Activated T-cell treated with anti-CD3 and anti-CD28 coated beads, Interleukin-2, amount 50 U/mL, for 24 hours (primary cell): Measurements from ENCODE around the gene MLPH.

Experiments used
- DNase-seq: peaks from one replicate; pipeline ENCODE4 v3.0.0-alpha.2; 2020
- H3K27ac Mint-ChIP-seq: 2 replicates; pipeline ENCODE4 v1.8.0; 2020; ENCODE audit warnings: mild to moderate bottlenecking, mixed read lengths
- H3K27me3 Mint-ChIP-seq: 2 replicates; pipeline ENCODE4 v1.8.0; 2020; ENCODE audit warnings: mixed read lengths
- H3K36me3 Mint-ChIP-seq: 2 replicates; pipeline ENCODE4 v1.8.0; 2020; ENCODE audit warnings: low read depth, mixed read lengths
- H3K4me1 Mint-ChIP-seq: 2 replicates; pipeline ENCODE4 v1.8.0; 2020; ENCODE audit warnings: low read depth, mixed read lengths
- H3K4me3 Mint-ChIP-seq: 2 replicates; pipeline ENCODE4 v1.8.0; 2020; ENCODE audit warnings: mild to moderate bottlenecking, moderate library complexity, mixed read lengths
- H3K9me3 Mint-ChIP-seq: 2 replicates; pipeline ENCODE4 v1.8.0; 2020; ENCODE audit warnings: mixed read lengths

Gene MLPH

GRCh38 chr2:237469849-237470248 lies 17.2 kb upstream of the MLPH start:
- Mint-ChIP-seq H3K27ac (peak overlapping the region; percentile 9), H3K27me3 (no peaks in the 10 kb centered on the region)
- peak; percentile 25 for DNase-seq

GRCh38 chr2:237470914-237471313 lies 16.1 kb upstream of the MLPH start:
- no peak overlapping the region for H3K4me3 Mint-ChIP-seq
- DNase-seq = no peak
- H3K9me3 Mint-ChIP-seq = no peaks in the 10 kb centered on the region
- peaks cover 20% of the 10 kb centered on the region for H3K4me1 Mint-ChIP-seq
- peaks cover 1% of the 10 kb centered on the region for H3K27me3 Mint-ChIP-seq
- H3K36me3 Mint-ChIP-seq = no peaks in the 10 kb centered on the region
- H3K27ac Mint-ChIP-seq = no peak overlapping the region

More at GRCh38 chr2:237469849-237470248, 17.2 kb upstream of the MLPH start:
- no peak overlapping the region for H3K4me3 Mint-ChIP-seq
- peaks cover 19% of the 10 kb centered on the region for H3K4me1 Mint-ChIP-seq
- no peaks in the 10 kb centered on the region for H3K9me3 Mint-ChIP-seq
- H3K36me3 Mint-ChIP-seq = no peaks in the 10 kb centered on the region

- no peak overlapping the region for H3K27ac Mint-ChIP-seq
- H3K9me3 Mint-ChIP-seq = no peaks in the 10 kb centered on the region
- H3K4me3 Mint-ChIP-seq = no peak overlapping the region
- peaks cover 25% of the 10 kb centered on the region for H3K4me1 Mint-ChIP-seq
- H3K36me3 Mint-ChIP-seq = no peaks in the 10 kb centered on the region
- peaks cover 8% of the 10 kb centered on the region for H3K27me3 Mint-ChIP-seq
- DNase-seq = peak; percentile 62
Observed at GRCh38 chr2:237471438-237472186, 15.4 kb upstream of the MLPH start.

GRCh38 chr2:237472187-237472712 lies 14.8 kb upstream of the MLPH start:
- no peak for DNase-seq
- peaks cover 25% of the 10 kb centered on the region for H3K4me1 Mint-ChIP-seq
- no peak overlapping the region for H3K4me3 Mint-ChIP-seq
- H3K27ac Mint-ChIP-seq = peak overlapping the region; percentile 20
- H3K9me3 Mint-ChIP-seq = no peaks in the 10 kb centered on the region
- no peaks in the 10 kb centered on the region for H3K36me3 Mint-ChIP-seq
- peaks cover 14% of the 10 kb centered on the region for H3K27me3 Mint-ChIP-seq

- DNase-seq = peak; percentile 27
Observed at GRCh38 chr2:237472909-237473877, 13.9 kb upstream of the MLPH start.

GRCh38 chr2:237473878-237474441 lies 13.1 kb upstream of the MLPH start:
- Mint-ChIP-seq H3K27ac (peak overlapping the region; percentile 91), H3K36me3 (no peaks in the 10 kb centered on the region), H3K27me3 (peaks cover 23% of the 10 kb centered on the region), H3K4me1 (peaks cover 25% of the 10 kb centered on the region), H3K4me3 (peak overlapping the region; percentile 79), H3K9me3 (no peaks in the 10 kb centered on the region)
- peak; percentile 49 for DNase-seq

More at GRCh38 chr2:237472909-237473877, 13.9 kb upstream of the MLPH start:
- no peak overlapping the region for H3K27ac Mint-ChIP-seq
- H3K36me3 Mint-ChIP-seq = no peaks in the 10 kb centered on the region
- no peak overlapping the region for H3K4me3 Mint-ChIP-seq
- H3K4me1 Mint-ChIP-seq = peaks cover 25% of the 10 kb centered on the region
- no peaks in the 10 kb centered on the region for H3K9me3 Mint-ChIP-seq
- peaks cover 20% of the 10 kb centered on the region for H3K27me3 Mint-ChIP-seq

GRCh38 chr2:237474442-237474911 lies 12.6 kb upstream of the MLPH start:
- Mint-ChIP-seq H3K4me1 (peaks cover 25% of the 10 kb centered on the region), H3K27ac (peak overlapping the region; percentile 91), H3K36me3 (no peaks in the 10 kb centered on the region), H3K4me3 (peak overlapping the region; percentile 79), H3K27me3 (peaks cover 23% of the 10 kb centered on the region), H3K9me3 (no peaks in the 10 kb centered on the region)
- no peak for DNase-seq

GRCh38 chr2:237474931-237475703 lies 11.9 kb upstream of the MLPH start:
- peak; percentile 91 for DNase-seq
- H3K4me3 Mint-ChIP-seq = peak overlapping the region; percentile 79
- H3K9me3 Mint-ChIP-seq = no peaks in the 10 kb centered on the region
- H3K27me3 Mint-ChIP-seq = peaks cover 23% of the 10 kb centered on the region
- H3K36me3 Mint-ChIP-seq = no peaks in the 10 kb centered on the region
- peaks cover 25% of the 10 kb centered on the region for H3K4me1 Mint-ChIP-seq
- peak overlapping the region; percentile 91 for H3K27ac Mint-ChIP-seq

- Mint-ChIP-seq H3K27me3 (peaks cover 23% of the 10 kb centered on the region), H3K4me3 (peak overlapping the region; percentile 72), H3K4me1 (peaks cover 25% of the 10 kb centered on the region), H3K9me3 (no peaks in the 10 kb centered on the region), H3K36me3 (no peaks in the 10 kb centered on the region), H3K27ac (peak overlapping the region; percentile 61)
- DNase-seq = no peak
Observed at GRCh38 chr2:237475704-237476141, 11.3 kb upstream of the MLPH start.

- no peak overlapping the region for H3K4me3 Mint-ChIP-seq
- H3K27ac Mint-ChIP-seq = no peak overlapping the region
- peaks cover 23% of the 10 kb centered on the region for H3K4me1 Mint-ChIP-seq
- no peak for DNase-seq
- no peaks in the 10 kb centered on the region for H3K9me3 Mint-ChIP-seq
- no peaks in the 10 kb centered on the region for H3K36me3 Mint-ChIP-seq
- H3K27me3 Mint-ChIP-seq = peaks cover 33% of the 10 kb centered on the region
Observed at GRCh38 chr2:237478095-237478494, 9.0 kb upstream of the MLPH start.

GRCh38 chr2:237478979-237479378 lies 8.1 kb upstream of the MLPH start:
- Mint-ChIP-seq H3K4me3 (no peak overlapping the region), H3K36me3 (no peaks in the 10 kb centered on the region), H3K4me1 (peaks cover 17% of the 10 kb centered on the region), H3K27ac (no peak overlapping the region), H3K27me3 (peaks cover 38% of the 10 kb centered on the region), H3K9me3 (no peaks in the 10 kb centered on the region)
- no peak for DNase-seq

GRCh38 chr2:237479747-237480146 lies 7.3 kb upstream of the MLPH start:
- H3K4me1 Mint-ChIP-seq = peaks cover 9% of the 10 kb centered on the region
- H3K9me3 Mint-ChIP-seq = no peaks in the 10 kb centered on the region
- peaks cover 45% of the 10 kb centered on the region for H3K27me3 Mint-ChIP-seq
- no peak overlapping the region for H3K27ac Mint-ChIP-seq
- H3K4me3 Mint-ChIP-seq = no peak overlapping the region
- H3K36me3 Mint-ChIP-seq = no peaks in the 10 kb centered on the region
- no peak for DNase-seq

GRCh38 chr2:237480556-237480955 lies 6.5 kb upstream of the MLPH start:
- peaks cover 9% of the 10 kb centered on the region for H3K4me1 Mint-ChIP-seq
- no peak overlapping the region for H3K27ac Mint-ChIP-seq
- H3K4me3 Mint-ChIP-seq = no peak overlapping the region
- no peaks in the 10 kb centered on the region for H3K9me3 Mint-ChIP-seq
- DNase-seq = no peak
- peaks cover 50% of the 10 kb centered on the region for H3K27me3 Mint-ChIP-seq
- H3K36me3 Mint-ChIP-seq = no peaks in the 10 kb centered on the region
